Measurements from ENCODE around the gene CLCN7.

Gene CLCN7

DNA sequence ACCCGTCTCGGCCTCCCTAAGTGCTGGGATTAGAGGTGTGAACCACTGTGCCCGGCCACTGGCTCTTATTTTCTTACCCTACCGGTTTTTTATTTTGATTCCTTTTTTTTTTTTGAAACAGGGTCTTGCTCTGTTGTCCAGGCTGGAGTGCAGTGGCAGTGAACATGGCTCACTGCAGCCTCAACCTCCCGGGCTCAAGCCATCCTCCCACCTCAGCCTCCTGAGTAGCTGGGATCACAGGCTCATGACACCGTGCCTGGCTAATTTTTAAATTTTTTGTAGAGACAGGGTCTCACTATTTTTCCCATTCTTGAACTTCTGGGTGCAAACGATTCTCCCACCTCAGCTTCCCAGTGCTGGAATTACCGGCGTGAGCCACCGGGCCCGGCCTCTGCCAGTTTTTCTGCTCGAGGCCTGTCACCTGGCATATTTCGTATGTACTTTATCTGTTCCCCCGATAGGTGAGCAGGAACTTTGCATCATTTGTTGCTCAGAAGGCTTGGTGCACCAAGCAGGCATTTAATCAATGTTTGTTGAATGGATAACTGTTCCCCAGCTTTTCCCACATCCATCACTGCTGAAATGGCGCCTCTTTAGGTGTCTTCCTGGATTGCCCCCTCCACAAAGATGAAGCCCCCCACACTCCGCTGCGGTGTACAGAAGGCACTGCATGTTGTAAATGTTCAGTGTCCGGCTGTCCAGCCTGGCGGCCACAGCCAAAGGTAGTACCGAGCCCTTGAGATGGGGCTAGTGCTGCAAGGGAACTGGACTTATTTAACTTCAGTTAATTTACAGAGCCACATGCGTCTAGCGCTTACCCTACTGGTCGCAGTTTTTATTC, 17.5 kb upstream of the CLCN7 start:
- Mint-ChIP-seq H3K36me3 (ENCODE audit: low read depth) (no peaks in the 10 kb centered on the region), H3K4me3 (peak overlapping the region; percentile 90), H3K4me1 (peaks cover 18% of the 10 kb centered on the region), H3K27ac (peak overlapping the region; percentile 99), H3K27me3 (ENCODE audit: low read depth, poor library complexity) (peaks cover 4% of the 10 kb centered on the region), H3K9me3 (no peaks in the 10 kb centered on the region)
- no peak for DNase-seq
- TF ChIP-seq CTCF (IDR thresholded peaks at IDR 0.05): no peak

- H3K36me3 Mint-ChIP-seq (ENCODE audit: low read depth): no peaks in the 10 kb centered on the region
- no peak overlapping the region for H3K27ac Mint-ChIP-seq
- DNase-seq: no peak
- H3K4me1 Mint-ChIP-seq: peaks cover 18% of the 10 kb centered on the region
- peaks cover 11% of the 10 kb centered on the region for H3K27me3 Mint-ChIP-seq (ENCODE audit: low read depth, poor library complexity)
- no peak for TF ChIP-seq CTCF (IDR thresholded peaks at IDR 0.05)
- H3K9me3 Mint-ChIP-seq: no peaks in the 10 kb centered on the region
- no peak overlapping the region for H3K4me3 Mint-ChIP-seq
These were observed 16.5 kb upstream of the CLCN7 start for GRCh38 chr16:1491327-1491726.

GRCh38 chr16:1489077-1489476, 14.2 kb upstream of the CLCN7 start:
- H3K4me3 Mint-ChIP-seq: no peak overlapping the region
- H3K9me3 Mint-ChIP-seq: no peaks in the 10 kb centered on the region
- peaks cover 29% of the 10 kb centered on the region for H3K27me3 Mint-ChIP-seq (ENCODE audit: low read depth, poor library complexity)
- peaks cover 12% of the 10 kb centered on the region for H3K4me1 Mint-ChIP-seq
- no peak overlapping the region for H3K27ac Mint-ChIP-seq
- TF ChIP-seq CTCF (IDR thresholded peaks at IDR 0.05): no peak
- no peaks in the 10 kb centered on the region for H3K36me3 Mint-ChIP-seq (ENCODE audit: low read depth)
- no peak for DNase-seq

DNA sequence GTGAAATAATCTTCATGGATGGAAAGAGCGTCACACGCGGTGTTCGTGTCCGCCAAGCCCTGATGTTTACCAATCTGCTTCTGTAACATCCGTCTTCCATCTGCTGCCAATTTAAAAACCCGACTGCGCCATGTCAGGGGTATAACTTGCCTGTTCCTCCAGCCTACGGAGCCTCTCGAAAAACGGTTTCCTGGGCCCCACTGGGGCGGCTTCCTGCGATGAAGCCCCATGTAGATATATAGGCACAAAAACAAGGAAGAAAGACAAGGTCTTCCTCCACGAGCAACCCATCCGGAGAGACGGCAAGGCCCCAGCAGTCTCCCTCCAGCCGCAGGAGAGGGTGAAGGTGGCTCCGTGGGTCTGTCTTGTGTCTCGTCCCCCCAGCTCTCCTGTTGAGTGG, 13.8 kb upstream of the CLCN7 start, which contains the start of gene PTX4:
TSS of gene PTX4 (minus strand) at position 326 of the 400 bp plus-strand sequence. CDS start at position 291, 35 bp downstream.
- peaks cover 33% of the 10 kb centered on the region for H3K27me3 Mint-ChIP-seq (ENCODE audit: low read depth, poor library complexity)
- H3K9me3 Mint-ChIP-seq: no peaks in the 10 kb centered on the region
- no peak for TF ChIP-seq CTCF (IDR thresholded peaks at IDR 0.05)
- peaks cover 9% of the 10 kb centered on the region for H3K4me1 Mint-ChIP-seq
- no peak within 1 kb of the TSS for H3K4me3 Mint-ChIP-seq
- H3K27ac Mint-ChIP-seq: no peak within 1 kb of the TSS
- H3K36me3 Mint-ChIP-seq (ENCODE audit: low read depth): no peaks in the 10 kb centered on the region
- no peak for DNase-seq

DNA sequence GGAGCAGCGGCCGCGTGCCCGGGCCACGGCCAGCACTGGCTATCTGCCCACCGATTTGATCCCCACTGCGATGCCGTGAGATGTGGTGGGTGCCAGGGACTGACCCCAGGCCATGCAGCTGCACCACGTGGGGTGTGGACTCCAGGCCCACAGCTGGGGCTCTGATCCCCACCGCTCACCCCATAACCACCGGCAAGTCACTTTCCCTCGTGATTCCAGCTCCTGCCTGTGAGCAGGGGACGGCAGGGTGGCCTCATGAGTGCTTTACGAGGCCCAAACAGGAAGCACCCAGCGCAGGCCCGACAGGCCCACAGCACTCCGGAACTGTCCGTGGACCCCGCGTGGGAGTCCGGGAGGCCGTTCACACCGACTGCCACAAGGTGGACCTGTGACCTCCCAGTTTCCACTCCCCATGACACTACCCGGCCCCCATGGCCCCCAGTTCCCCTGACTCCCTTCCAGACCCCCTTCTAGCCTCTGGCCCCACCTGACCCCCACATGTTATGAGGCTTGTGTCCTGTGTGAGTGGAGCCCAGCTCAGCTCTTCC, 13.3 kb upstream of the CLCN7 start:
- peaks cover 38% of the 10 kb centered on the region for H3K27me3 Mint-ChIP-seq (ENCODE audit: low read depth, poor library complexity)
- no peak for TF ChIP-seq CTCF (IDR thresholded peaks at IDR 0.05)
- peaks cover 9% of the 10 kb centered on the region for H3K4me1 Mint-ChIP-seq
- no peaks in the 10 kb centered on the region for H3K9me3 Mint-ChIP-seq
- no peak for DNase-seq
- H3K36me3 Mint-ChIP-seq (ENCODE audit: low read depth): no peaks in the 10 kb centered on the region
- H3K4me3 Mint-ChIP-seq: no peak overlapping the region
- no peak overlapping the region for H3K27ac Mint-ChIP-seq
